22Rv1 (cell line): ENCODE data around the gene CFDP1.

Source experiments
- ZFX ChIP-seq: fragments of 450-650 bp; IDR thresholded peaks from 2 replicates; pipeline ENCODE4 v1.6.1; 2017; ENCODE audit warnings: antibody characterized with exemption, borderline replicate concordance
- TF ChIP-seq, protein P1 (sequence below): fragments of 450-650 bp; IDR thresholded peaks from 2 replicates; pipeline ENCODE4 v1.5.1; 2017; ENCODE audit warnings: mild to moderate bottlenecking

GRCh38 chr16:75286389-75286788 lies 146.9 kb downstream of the CFDP1 start:
- TF ChIP-seq, protein P1, sequence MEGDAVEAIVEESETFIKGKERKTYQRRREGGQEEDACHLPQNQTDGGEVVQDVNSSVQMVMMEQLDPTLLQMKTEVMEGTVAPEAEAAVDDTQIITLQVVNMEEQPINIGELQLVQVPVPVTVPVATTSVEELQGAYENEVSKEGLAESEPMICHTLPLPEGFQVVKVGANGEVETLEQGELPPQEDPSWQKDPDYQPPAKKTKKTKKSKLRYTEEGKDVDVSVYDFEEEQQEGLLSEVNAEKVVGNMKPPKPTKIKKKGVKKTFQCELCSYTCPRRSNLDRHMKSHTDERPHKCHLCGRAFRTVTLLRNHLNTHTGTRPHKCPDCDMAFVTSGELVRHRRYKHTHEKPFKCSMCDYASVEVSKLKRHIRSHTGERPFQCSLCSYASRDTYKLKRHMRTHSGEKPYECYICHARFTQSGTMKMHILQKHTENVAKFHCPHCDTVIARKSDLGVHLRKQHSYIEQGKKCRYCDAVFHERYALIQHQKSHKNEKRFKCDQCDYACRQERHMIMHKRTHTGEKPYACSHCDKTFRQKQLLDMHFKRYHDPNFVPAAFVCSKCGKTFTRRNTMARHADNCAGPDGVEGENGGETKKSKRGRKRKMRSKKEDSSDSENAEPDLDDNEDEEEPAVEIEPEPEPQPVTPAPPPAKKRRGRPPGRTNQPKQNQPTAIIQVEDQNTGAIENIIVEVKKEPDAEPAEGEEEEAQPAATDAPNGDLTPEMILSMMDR = no peak
- TF ChIP-seq ZFX = no peak
